Measurements from ENCODE around the gene TMEM273.

TMEM273 gene

DNA sequence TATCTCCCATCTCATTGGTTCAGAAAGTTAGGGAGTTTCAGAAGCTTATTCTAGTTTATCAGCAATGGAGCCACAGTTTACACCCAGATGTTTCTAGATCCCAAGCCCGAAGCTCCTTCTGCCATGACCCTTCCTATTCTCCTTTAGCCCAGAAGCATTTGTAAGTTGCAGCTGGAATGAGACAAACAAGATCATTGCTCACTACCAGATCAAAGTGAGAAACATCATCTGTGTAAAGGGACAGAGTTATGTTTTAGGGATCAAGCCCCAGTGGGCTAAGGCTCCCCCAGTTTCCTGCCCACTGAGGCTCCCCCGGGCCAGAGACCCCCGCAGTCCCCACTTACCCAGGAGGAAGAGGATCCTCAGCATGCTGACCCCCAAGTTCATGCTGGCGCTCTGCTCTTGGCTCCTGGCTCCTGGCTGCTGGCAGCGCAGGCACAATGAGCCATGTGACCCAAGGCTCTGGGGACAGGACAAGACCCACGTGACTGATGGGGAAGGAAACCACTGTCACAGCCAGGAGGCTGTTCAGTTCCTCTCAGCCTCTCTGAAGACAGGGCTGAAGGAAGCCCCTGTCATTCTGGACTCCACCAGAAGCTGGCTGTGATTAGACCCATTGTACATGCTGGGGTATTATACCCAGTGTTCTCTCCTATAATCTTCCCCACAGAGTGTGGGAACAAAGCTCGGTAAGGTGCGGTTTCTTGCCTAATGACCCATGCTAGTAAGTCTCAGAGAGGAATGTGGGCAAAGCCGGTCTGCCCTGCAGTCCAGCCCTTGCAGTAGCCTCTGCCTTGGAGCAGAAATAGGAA is at the start of gene TMEM273:
TSS of gene TMEM273 (minus strand) at position 442 of the 812 bp plus-strand sequence. CDS start at position 387, 55 bp downstream.
- DNase-seq, result peak; percentile 54

DNA sequence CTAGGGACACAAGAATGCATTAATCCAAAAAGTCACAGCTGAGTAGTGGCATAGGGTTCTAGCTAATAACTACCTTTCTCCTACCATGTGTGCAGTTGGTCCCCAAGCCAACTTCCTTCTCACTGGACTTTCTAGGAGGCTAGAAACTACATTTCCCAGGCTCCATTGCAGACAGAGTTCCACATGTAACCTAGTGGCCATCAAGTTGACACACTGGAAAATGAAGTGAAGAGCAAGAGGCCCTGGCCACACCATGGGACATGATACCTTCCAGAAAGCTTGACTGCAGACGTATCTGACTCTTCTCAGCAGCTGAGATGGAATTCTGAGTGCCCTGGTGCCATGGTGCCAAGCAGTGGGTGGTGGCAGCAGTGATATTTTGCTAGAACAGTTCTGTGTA is 49.8 kb upstream of the TMEM273 start:
- no peak for DNase-seq

DNA sequence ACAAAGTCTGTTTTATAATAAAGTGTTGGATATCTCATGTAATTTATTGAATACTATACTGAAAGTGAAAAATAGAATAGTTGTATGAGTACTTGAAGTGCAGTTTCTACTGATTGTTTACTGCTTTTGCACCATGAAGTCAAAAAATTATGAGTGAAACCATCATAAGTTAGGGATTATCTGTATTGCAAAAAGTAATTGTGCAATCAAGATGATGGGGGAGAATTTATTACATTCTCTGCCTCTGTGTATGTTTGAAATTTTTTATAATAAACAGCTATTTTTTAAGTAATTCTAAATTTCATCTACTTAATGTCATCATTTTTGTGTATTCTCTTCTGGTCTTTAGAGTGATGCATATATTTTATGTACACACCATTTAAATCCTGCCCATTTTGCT is 47.2 kb upstream of the TMEM273 start:
- DNase-seq, result no peak

GRCh38 chr10:49231086-49231820 is 43.1 kb upstream of the TMEM273 start:
- DNase-seq, result no peak

DNA sequence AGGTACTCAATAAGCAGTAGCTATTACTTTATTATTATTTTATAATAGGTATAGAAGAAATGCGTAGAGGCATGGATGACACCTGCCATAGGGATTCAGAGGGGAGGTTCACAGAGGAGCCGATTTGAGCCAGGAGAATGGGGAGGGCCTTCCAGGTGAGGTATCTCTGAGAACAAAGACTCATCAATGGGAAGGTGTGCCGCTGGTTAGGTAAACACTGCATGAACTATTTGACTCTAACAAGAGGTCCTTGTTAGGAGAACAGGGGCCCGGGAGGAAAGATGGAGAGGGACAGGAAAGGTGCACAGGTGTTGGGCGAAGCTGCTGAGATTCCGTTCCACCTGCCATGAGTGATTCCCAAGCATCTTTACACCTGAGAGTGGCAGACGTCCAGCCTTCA is 41.8 kb upstream of the TMEM273 start:
- DNase-seq, result no peak

GRCh38 chr10:49228677-49229076 is 40.5 kb upstream of the TMEM273 start:
- DNase-seq, result no peak

GRCh38 chr10:49227406-49227805 is 39.2 kb upstream of the TMEM273 start:
- DNase-seq, result no peak

- no peak for DNase-seq
Measured at GRCh38 chr10:49226594-49226993, 38.4 kb upstream of the TMEM273 start.

GRCh38 chr10:49225218-49225876 is 37.2 kb upstream of the TMEM273 start:
- no peak for DNase-seq

GRCh38 chr10:49223205-49223604 is 35.0 kb upstream of the TMEM273 start:
- no peak for DNase-seq

GRCh38 chr10:49222170-49222569 is 34.0 kb upstream of the TMEM273 start:
- DNase-seq, result no peak

GRCh38 chr10:49220679-49221078 is 32.5 kb upstream of the TMEM273 start:
- DNase-seq, result no peak

- DNase-seq, result no peak
Measured at GRCh38 chr10:49220031-49220430, 31.8 kb upstream of the TMEM273 start.

- no peak for DNase-seq
Measured at GRCh38 chr10:49219248-49219647, 31.1 kb upstream of the TMEM273 start.

GRCh38 chr10:49218480-49218879 is 30.3 kb upstream of the TMEM273 start:
- DNase-seq, result no peak

DNA sequence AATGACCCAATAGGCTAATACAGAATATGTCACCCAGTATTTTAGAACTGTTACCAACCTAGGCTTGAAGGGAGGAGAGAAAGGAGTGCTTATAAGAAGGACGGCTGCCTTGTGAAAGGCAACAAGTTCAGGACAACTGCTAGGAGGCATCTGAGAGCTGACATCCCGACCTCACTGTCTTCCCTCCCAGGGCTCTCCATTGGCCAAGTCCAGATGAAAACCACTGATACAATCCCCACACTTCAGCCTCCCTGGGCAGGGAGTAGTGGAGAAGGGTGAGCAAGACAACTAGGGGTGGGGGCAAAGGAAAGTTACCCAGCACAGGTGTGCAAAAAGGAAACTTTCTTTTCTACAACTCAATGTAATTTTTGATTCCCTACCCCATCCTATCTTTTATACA is 29.5 kb upstream of the TMEM273 start:
- no peak for DNase-seq

GRCh38 chr10:49213211-49213610 is 25.0 kb upstream of the TMEM273 start:
- no peak for DNase-seq

GRCh38 chr10:49212783-49213182 is 24.6 kb upstream of the TMEM273 start:
- no peak for DNase-seq

- no peak for DNase-seq
Measured at GRCh38 chr10:49212076-49212475, 23.9 kb upstream of the TMEM273 start.

- no peak for DNase-seq
Measured at GRCh38 chr10:49208996-49209395, 20.8 kb upstream of the TMEM273 start.

DNA sequence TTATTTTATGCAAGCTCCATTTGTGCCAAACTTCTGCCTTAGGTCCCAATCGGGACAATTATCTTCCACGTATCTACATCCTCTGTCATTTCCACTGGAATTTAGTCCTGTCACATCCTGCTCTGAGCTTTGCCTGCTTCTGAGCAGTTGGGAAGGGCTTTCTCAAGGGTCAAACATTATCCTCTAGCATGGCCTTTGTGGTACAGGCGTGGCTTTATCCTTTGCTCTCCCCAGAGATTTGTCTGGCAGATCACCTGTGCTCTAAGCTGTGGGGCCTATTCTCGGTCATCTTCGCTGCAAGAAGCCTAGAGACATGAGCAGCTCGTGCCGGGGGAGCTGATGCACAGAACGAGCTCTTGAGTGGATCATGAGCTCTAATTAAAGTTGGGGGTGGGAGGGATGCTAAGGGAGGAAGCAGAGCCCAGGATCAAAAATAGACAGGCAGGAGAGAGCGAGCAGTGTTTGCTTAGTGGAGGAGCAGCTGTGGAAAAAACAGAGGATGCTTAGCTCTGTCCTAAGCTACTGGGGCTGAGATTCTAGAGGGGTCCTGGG is 19.8 kb upstream of the TMEM273 start:
- DNase-seq, result no peak

DNA sequence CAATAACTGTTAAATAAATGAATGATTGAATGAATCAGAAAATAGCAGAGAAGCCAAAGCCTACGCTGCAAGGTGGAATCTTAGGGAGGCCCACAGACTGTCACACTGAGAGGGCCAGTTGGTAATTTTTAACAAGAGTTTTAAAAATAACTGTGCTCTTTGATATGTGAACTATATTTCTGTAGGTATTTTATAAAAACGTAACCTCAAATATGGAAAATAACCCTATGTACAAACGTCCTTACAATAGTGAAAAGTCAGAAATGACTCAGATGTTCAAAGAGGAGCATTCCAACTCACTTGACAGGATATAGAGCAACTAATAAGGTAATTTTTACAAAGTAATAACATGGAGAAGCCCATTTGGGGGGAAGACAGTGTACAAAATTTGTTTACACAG is 18.9 kb upstream of the TMEM273 start:
- no peak for DNase-seq

DNA sequence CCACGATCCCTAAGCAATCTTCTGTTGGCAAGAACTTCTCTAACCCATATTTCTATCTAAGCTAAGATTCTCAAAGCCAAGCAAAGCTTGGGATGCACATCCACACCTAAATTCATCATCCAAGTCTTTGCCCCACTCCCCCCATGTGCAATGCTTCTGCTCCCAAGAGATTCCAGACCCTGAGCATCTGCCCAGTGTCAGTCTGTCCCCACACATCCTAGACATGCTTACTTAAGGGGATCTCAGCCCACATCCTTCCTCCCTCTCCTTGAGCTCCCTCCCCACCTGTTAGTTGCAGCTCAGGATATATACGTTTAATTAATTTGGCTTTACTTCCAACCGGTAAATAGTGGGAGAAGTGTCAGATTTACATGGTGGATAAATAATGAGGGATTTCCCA is 17.0 kb upstream of the TMEM273 start:
- no peak for DNase-seq

- DNase-seq, result no peak
Measured at GRCh38 chr10:49204119-49204518, 15.9 kb upstream of the TMEM273 start.
